WTC11 (cell line): ENCODE results near the gene FRS2. TPM values are rescaled to one million over a fixed set of nuclear protein-coding genes. Genes with fewer than 3 reads are reported as not detected.

Source experiments
- ATAC-seq: fragments of 200-7000 bp; cut with Tn5 transposase; 2 replicates; pipeline ENCODE4 v1.10.0; 2021; ENCODE audit warnings: mild to moderate bottlenecking, moderate library complexity
- CTCF ChIA-PET: fragments of 300-600 bp; sonication (Branson Sonifier 250); formaldehyde crosslinking; loops from one replicate; lab custom pipeline; 2021; ENCODE audit warnings: antibody characterized with exemption; lab: Charles Lee
- POLR2A ChIA-PET: fragments of 350-600 bp; sonication (Branson Sonifier 250); formaldehyde crosslinking; loops from one replicate; lab custom pipeline; 2021; ENCODE audit warnings: antibody characterized with exemption; lab: Charles Lee
- DNase-seq: peaks from one replicate; pipeline ENCODE4 v3.0.0; 2021; ENCODE audit warnings: low spot score
- H3K27ac Mint-ChIP-seq: 2 replicates; pipeline ENCODE4 v1.8.0; 2021; ENCODE audit warnings: mixed read lengths
- H3K27me3 Mint-ChIP-seq: 2 replicates; pipeline ENCODE4 v1.8.0; 2021; ENCODE audit warnings: low read depth, mild to moderate bottlenecking, moderate library complexity, mixed read lengths
- H3K36me3 Mint-ChIP-seq: 2 replicates; pipeline ENCODE4 v1.8.0; 2021; ENCODE audit warnings: mixed read lengths
- H3K4me1 Mint-ChIP-seq: 2 replicates; pipeline ENCODE4 v1.8.0; 2022; ENCODE audit warnings: mixed read lengths
- H3K4me3 Mint-ChIP-seq: 2 replicates; pipeline ENCODE4 v1.8.0; 2021; ENCODE audit warnings: mild to moderate bottlenecking, moderate library complexity, mixed read lengths
- H3K9me3 Mint-ChIP-seq: 2 replicates; pipeline ENCODE4 v1.8.0; 2021; ENCODE audit warnings: mixed read lengths
- ATF2 ChIP-seq: sonication (generic); formaldehyde crosslinking; IDR thresholded peaks from 2 replicates; pipeline ENCODE4 v1.8.1; 2022; ENCODE audit warnings: low read depth, missing genetic modification reagents, borderline replicate concordance
- ATF6 ChIP-seq: sonication (generic); formaldehyde crosslinking; IDR thresholded peaks from 2 replicates; pipeline ENCODE4 v1.8.1; 2023; ENCODE audit warnings: mild to moderate bottlenecking, missing genetic modification reagents
- E2F4 ChIP-seq: sonication (generic); formaldehyde crosslinking; IDR thresholded peaks from 2 replicates; pipeline ENCODE4 v1.8.1; 2022; ENCODE audit warnings: low read depth, mild to moderate bottlenecking, moderate library complexity, missing genetic modification reagents, borderline replicate concordance
- E2F5 ChIP-seq: sonication (generic); formaldehyde crosslinking; IDR thresholded peaks from 2 replicates; pipeline ENCODE4 v1.8.1; 2022; ENCODE audit warnings: mild to moderate bottlenecking, moderate library complexity, missing genetic modification reagents
- ETV6 ChIP-seq: sonication (generic); formaldehyde crosslinking; IDR thresholded peaks from 2 replicates; pipeline ENCODE4 v1.8.1; 2022; ENCODE audit warnings: mild to moderate bottlenecking, missing genetic modification reagents
- FOXK1 ChIP-seq: sonication (generic); formaldehyde crosslinking; IDR thresholded peaks from 2 replicates; pipeline ENCODE4 v1.8.0; 2022; ENCODE audit warnings: mild to moderate bottlenecking, moderate library complexity, missing genetic modification reagents
- GABPB1 ChIP-seq: sonication (generic); formaldehyde crosslinking; IDR thresholded peaks from 2 replicates; pipeline ENCODE4 v1.8.1; 2023; ENCODE audit warnings: mild to moderate bottlenecking, missing genetic modification reagents
- GTF2I ChIP-seq: fragments of 250-450 bp; sonication (Bioruptor Pico); conservative IDR thresholded peaks from 2 replicates; pipeline ENCODE4 v1.4.0; 2021; ENCODE audit warnings: mild to moderate bottlenecking
- PREB ChIP-seq: sonication (generic); formaldehyde crosslinking; IDR thresholded peaks from 2 replicates; pipeline ENCODE4 v1.8.1; 2022; ENCODE audit warnings: mild to moderate bottlenecking, missing genetic modification reagents, moderate library complexity, borderline replicate concordance
- RELA ChIP-seq: sonication (generic); formaldehyde crosslinking; IDR thresholded peaks from 2 replicates; pipeline ENCODE4 v1.8.1; 2022; ENCODE audit warnings: missing genetic modification reagents, mild to moderate bottlenecking, borderline replicate concordance
- RORB ChIP-seq: fragments of 250-450 bp; sonication (Bioruptor Pico); IDR thresholded peaks from 2 replicates; pipeline ENCODE4 v1.9.0; 2021; ENCODE audit warnings: mild to moderate bottlenecking
- SOX15 ChIP-seq: fragments of 250-450 bp; sonication (Bioruptor Pico); IDR thresholded peaks from 2 replicates; pipeline ENCODE4 v1.9.0; 2021; ENCODE audit warnings: mild to moderate bottlenecking
- SP1 ChIP-seq: sonication (generic); formaldehyde crosslinking; conservative IDR thresholded peaks from 2 replicates; pipeline ENCODE4 v1.8.1; 2022; ENCODE audit warnings: missing genetic modification reagents
- STAT6 ChIP-seq: sonication (generic); formaldehyde crosslinking; conservative IDR thresholded peaks from 2 replicates; pipeline ENCODE4 v1.8.1; 2023; ENCODE audit warnings: mild to moderate bottlenecking, low read depth, missing genetic modification reagents, moderate library complexity
- TEAD1 ChIP-seq: sonication (generic); formaldehyde crosslinking; IDR thresholded peaks from 2 replicates; pipeline ENCODE4 v1.8.0; 2022; ENCODE audit warnings: mild to moderate bottlenecking, missing genetic modification reagents
- ZBTB21 ChIP-seq: sonication (generic); formaldehyde crosslinking; IDR thresholded peaks from 2 replicates; pipeline ENCODE4 v1.8.1; 2023; ENCODE audit warnings: mild to moderate bottlenecking, missing genetic modification reagents, borderline replicate concordance
- total RNA-seq: library from RNA; stranded (reverse); gene quantifications from 3 replicates; pipeline ENCODE4 v1.2.3, GENCODE V29; 2021

Gene FRS2
- total RNA-seq, 1 experiment from 2014 or later = 26.1 TPM

GRCh38 chr12:69475237-69475975 lies 5.2 kb downstream of the FRS2 start:
- Mint-ChIP-seq H3K9me3 (no peaks in the 10 kb centered on the region), H3K27ac (peak overlapping the region; percentile 14), H3K36me3 (no peaks in the 10 kb centered on the region), H3K27me3 (no peaks in the 10 kb centered on the region), H3K4me1 (peaks cover 50% of the 10 kb centered on the region), H3K4me3 (no peak overlapping the region)
- POLR2A ChIA-PET = interaction anchor here (0.8 kb wide), 1 partner anchor 34 kb away, joined by 3 read pairs; no protein-coding TSS in a partner anchor
- CTCF ChIA-PET = interaction anchor here (0.6 to 1.1 kb wide), 3 partner anchors 15 to 118 kb away, joined by 3 to 5 read pairs (median 5); no protein-coding TSS in a partner anchor
- ATAC-seq (no peak), DNase-seq (no peak)
- TF ChIP-seq E2F5 (CRISPR knock-in tag) (no peak), SOX15 (CRISPR knock-in tag) (no peak), ZBTB21 (CRISPR knock-in tag) (no peak)

- Mint-ChIP-seq H3K4me3 (no peak overlapping the region), H3K36me3 (no peaks in the 10 kb centered on the region), H3K4me1 (peaks cover 49% of the 10 kb centered on the region), H3K27me3 (no peaks in the 10 kb centered on the region), H3K27ac (peak overlapping the region; percentile 86), H3K9me3 (no peaks in the 10 kb centered on the region)
- no peak for ATAC-seq
- POLR2A ChIA-PET = no interaction called here
- 0 out of 2 replicates have a peak, but pooled peaks have one; percentile 49 for TF ChIP-seq GABPB1 (CRISPR knock-in tag)
- no peak for TF ChIP-seq E2F4 (CRISPR knock-in tag)
- DNase-seq = no peak
- CTCF ChIA-PET = interaction anchor here (1.1 kb wide), 1 partner anchor 63 kb away, joined by 3 read pairs; no protein-coding TSS in a partner anchor
Observed at GRCh38 chr12:69476276-69477017, 6.3 kb downstream of the FRS2 start.

- POLR2A ChIA-PET = no interaction called here
- H3K27me3 Mint-ChIP-seq = no peaks in the 10 kb centered on the region
- ATAC-seq (no peak), DNase-seq (no peak)
- no peaks in the 10 kb centered on the region for H3K9me3 Mint-ChIP-seq
- H3K36me3 Mint-ChIP-seq = no peaks in the 10 kb centered on the region; the same call in 1 of the 2 replicates
- H3K27ac Mint-ChIP-seq = no peak overlapping the region
- H3K4me3 Mint-ChIP-seq = no peak overlapping the region
- H3K4me1 Mint-ChIP-seq = peaks cover 37% of the 10 kb centered on the region
- TF ChIP-seq ATF2 (CRISPR knock-in tag) (no peak), SP1 (CRISPR knock-in tag) (no peak), ETV6 (CRISPR knock-in tag) (no peak), RORB (CRISPR knock-in tag) (no peak), STAT6 (CRISPR knock-in tag) (no peak), ATF6 (CRISPR knock-in tag) (no peak), FOXK1 (CRISPR knock-in tag) (no peak), GTF2I (CRISPR knock-in tag) (no peak), PREB (no peak), TEAD1 (CRISPR knock-in tag) (no peak), RELA (CRISPR knock-in tag) (no peak)
- TF ChIP-seq, all 79 proteins: peak for 0
- CTCF ChIA-PET = no interaction called here
Observed at GRCh38 chr12:69479675-69480074, 9.5 kb downstream of the FRS2 start.
